Dendritic cell treated with granulocyte-macrophage colony-stimulating factor and Interleukin-4, amounts not matched to agents 40 ng/mL and 50 ng/mL, for 4 days (primary cell): ENCODE measurements around the gene ZNF423.

Experiments used
- H3K27ac Mint-ChIP-seq: one replicate; pipeline ENCODE4 v1.8.0; 2022; ENCODE audit warnings: mild to moderate bottlenecking, mixed read lengths
- H3K27me3 Mint-ChIP-seq: one replicate; pipeline ENCODE4 v1.8.0; 2022; ENCODE audit warnings: mild to moderate bottlenecking, mixed read lengths
- H3K36me3 Mint-ChIP-seq: one replicate; pipeline ENCODE4 v1.8.0; 2022; ENCODE audit warnings: low read depth, mixed read lengths
- H3K4me1 Mint-ChIP-seq: one replicate; pipeline ENCODE4 v1.8.0; 2022; ENCODE audit warnings: low read depth, mixed read lengths
- H3K4me3 Mint-ChIP-seq: one replicate; pipeline ENCODE4 v1.8.0; 2022; ENCODE audit warnings: mild to moderate bottlenecking, moderate library complexity, mixed read lengths
- H3K9me3 Mint-ChIP-seq: one replicate; pipeline ENCODE4 v1.8.0; 2022; ENCODE audit warnings: mixed read lengths
- intact Hi-C: fragments of 100-400 bp; cut with micrococcal nuclease; formaldehyde crosslinking; loops from one replicate; pipeline ENCODE4 v1.15.0; 2022

ZNF423 gene

DNA sequence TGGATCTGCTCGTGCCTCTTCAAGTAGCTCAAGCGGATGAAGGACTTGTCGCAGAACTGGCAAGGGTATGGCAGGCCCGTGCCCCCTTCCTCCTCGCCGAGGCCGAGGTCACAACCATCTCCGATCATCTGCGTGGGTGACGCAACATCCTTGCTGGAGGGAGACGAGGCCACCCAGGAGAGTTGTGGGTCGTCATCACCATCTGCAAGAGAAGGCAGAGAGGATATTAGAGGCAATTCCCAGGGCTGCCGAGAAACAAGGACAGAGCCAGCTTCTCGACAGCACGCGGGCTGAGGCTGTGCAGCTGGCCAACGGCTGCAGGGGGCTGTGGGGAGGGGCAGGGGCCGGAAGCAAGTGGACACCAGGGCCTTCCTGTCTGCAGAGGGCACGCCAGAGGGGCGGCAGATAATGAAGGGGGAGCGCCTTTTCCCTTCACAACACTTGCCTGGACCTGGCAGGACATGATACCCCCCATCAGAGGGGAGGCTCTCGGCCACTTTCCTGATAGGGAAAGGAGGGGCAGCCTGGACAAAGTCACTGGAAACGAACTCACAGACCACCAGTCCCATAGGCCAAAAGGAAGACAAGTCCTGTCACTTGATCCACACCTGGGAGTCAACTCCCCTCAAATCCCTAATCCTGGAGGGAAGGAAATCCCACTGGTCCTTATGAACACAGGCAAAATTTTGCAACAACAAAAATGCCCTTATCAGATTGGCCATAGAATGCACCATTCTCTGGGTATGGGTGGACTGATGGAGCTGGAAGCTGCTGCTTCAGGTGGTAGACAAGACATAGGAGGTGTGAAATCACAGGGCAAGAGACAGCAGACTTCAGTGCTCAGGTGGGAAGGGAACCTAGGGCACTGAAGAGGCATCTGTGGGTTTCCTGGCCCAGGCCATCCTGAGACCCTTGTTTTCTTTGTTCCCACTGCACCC, 217.0 kb downstream of the ZNF423 start:
- H3K9me3 Mint-ChIP-seq, result no peaks in the 10 kb centered on the region
- no peaks in the 10 kb centered on the region for H3K4me1 Mint-ChIP-seq
- H3K27me3 Mint-ChIP-seq, result peaks cover 3% of the 10 kb centered on the region
- H3K27ac Mint-ChIP-seq, result no peak overlapping the region
- H3K4me3 Mint-ChIP-seq, result no peak overlapping the region
- no peaks in the 10 kb centered on the region for H3K36me3 Mint-ChIP-seq
- intact Hi-C loops, result no loop called here

DNA sequence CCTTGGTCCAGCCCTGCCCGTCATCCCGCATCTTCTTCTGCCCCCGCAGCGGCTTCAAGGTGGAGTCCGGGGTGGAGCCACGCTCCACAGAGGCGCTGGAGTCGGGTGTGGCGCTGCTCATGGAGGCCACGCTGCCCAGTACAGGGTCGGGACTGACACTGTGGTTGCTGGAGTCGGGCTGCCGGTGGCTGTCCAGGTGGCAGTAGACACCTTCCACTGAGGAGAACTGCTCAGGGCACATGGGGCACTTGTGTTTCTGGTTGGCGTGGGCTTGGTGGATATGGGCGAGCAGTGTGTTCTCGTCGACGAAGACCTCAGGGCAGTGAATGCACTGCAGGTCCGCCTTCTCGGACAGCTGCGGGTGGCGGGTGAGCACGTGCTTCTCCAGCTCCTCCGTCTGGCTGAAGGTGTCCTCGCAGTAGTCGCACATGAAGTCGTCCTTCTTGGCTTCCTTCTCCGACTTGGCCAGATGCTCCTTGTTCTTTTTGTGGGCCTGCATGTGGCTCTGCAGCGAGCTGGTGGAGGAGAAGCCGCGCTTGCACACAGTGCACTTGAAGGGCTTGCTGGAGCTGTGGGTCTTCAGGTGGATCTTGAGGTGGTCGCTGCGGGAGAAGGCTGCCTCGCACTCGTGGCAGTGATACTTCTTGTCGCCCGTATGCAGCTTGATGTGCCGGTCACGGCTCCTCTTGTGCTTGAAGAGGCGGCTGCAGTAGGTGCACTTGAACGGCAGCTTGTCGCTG, 217.8 kb downstream of the ZNF423 start:
- H3K27ac Mint-ChIP-seq, result no peak overlapping the region
- no peaks in the 10 kb centered on the region for H3K36me3 Mint-ChIP-seq
- H3K27me3 Mint-ChIP-seq, result peaks cover 3% of the 10 kb centered on the region
- intact Hi-C loops, result no loop called here
- H3K4me1 Mint-ChIP-seq, result no peaks in the 10 kb centered on the region
- no peaks in the 10 kb centered on the region for H3K9me3 Mint-ChIP-seq
- no peak overlapping the region for H3K4me3 Mint-ChIP-seq

DNA sequence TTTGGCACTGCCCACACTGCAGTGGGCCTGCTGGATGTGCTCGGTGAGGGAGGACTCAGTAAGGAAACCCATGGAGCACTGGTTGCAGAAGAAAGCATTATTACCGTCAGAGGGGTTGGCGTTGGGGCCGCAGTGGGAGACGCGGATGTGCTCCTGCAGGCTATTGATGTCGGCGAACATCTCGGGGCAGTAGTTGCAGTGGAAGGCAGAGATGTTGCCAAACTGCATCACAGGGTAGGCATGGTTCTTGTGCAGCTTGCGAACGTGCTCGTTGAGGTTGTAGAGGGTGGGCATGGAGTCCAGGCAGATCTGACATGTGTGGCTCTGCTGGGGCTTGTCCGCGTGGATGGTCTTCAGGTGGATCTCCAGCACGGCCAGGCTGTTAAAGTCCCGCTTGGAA, 218.4 kb downstream of the ZNF423 start:
- Mint-ChIP-seq H3K9me3 (no peaks in the 10 kb centered on the region), H3K27ac (no peak overlapping the region), H3K36me3 (no peaks in the 10 kb centered on the region), H3K27me3 (peaks cover 3% of the 10 kb centered on the region), H3K4me1 (no peaks in the 10 kb centered on the region), H3K4me3 (no peak overlapping the region)
- intact Hi-C loops, result no loop called here

DNA sequence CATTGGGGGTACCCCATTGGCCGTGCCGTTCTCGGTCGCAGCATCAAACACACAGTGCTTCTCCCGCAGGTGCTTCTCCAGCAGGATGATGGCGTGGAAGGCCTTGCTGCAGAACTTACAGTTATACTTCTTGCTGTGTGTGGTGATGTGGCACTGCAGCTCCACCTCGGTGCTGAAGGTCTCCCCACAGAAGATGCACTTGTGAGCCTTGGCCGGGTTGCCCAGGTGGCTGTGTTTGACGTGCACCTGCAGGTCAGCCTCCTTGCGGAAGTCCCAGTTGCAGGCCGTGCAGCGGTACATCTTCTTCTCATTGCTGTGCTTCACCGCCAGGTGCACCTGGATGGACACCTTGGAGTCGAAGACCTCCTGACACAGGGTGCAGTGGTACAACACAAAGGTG, 219.3 kb downstream of the ZNF423 start:
- no peak overlapping the region for H3K27ac Mint-ChIP-seq
- H3K27me3 Mint-ChIP-seq, result peaks cover 3% of the 10 kb centered on the region
- intact Hi-C loops, result no loop called here
- H3K4me1 Mint-ChIP-seq, result no peaks in the 10 kb centered on the region
- no peak overlapping the region for H3K4me3 Mint-ChIP-seq
- H3K36me3 Mint-ChIP-seq, result no peaks in the 10 kb centered on the region
- no peaks in the 10 kb centered on the region for H3K9me3 Mint-ChIP-seq

DNA sequence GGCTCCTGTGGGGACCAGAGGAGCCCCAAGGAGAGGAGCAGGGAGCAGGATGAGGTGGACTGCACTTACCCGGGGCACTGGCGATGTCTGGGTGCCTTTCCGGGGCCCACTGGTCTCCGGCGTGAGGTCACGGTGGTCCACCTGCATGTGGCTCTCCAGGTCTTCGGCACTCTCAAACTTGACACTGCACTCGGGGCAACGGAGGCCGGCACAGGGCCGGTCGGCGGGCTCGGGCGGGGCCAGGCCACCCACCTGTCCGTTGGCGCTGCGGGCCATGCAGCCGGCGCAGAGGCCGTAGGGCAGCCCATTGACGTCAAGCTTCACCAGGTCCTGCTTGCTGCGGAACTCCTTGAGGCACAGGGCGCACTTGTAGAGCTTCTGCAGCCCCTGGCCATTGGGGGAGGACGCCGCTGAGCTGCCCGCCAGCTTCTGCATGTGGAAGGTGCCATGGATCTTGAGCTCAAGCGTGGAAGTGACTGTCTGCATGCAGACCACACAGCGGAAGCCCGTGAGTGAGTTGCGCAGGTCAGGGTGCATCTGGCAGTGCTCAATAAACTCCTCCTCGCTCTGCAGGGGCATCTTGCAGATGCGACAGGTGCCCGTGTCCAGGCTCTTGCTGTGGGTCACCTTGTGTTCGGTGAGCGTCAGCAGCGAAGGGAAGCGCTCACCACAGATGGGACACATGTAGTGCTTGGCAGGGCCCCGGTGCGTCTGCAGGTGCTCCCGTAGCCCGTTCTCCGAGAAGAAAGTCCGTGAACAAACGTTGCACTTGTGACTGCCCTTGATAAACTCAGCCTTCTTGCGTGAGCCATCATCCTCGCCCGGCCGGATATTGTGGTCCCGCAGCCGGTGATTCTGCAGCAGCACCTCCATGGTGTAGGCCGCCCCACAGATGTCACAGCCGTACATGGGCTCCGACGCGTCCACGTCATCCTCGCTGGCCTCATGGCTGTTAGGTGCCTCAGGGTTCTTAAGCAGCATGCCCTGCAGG, 220.0 kb downstream of the ZNF423 start:
- Mint-ChIP-seq H3K36me3 (no peaks in the 10 kb centered on the region), H3K9me3 (no peaks in the 10 kb centered on the region), H3K27me3 (peaks cover 3% of the 10 kb centered on the region), H3K4me3 (no peak overlapping the region), H3K4me1 (no peaks in the 10 kb centered on the region), H3K27ac (no peak overlapping the region)
- intact Hi-C loops, result no loop called here

DNA sequence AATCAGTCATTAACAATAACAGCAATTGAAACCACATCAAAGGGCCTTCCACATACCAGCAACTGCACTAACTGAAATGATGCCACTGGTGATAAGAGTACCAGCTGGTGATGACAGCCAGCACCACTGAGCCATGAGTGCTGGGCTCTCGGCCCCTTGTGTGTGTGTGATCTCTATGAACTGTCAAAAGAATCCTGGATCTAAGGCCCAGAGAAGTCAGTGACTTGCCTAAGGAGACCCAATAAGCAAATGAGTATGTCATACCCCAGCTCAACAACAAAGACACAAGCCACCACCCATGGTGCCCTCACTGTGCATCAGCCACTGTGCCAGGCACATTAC, 220.9 kb downstream of the ZNF423 start:
- Mint-ChIP-seq H3K27me3 (no peaks in the 10 kb centered on the region), H3K4me3 (no peak overlapping the region), H3K36me3 (no peaks in the 10 kb centered on the region), H3K27ac (no peak overlapping the region), H3K9me3 (no peaks in the 10 kb centered on the region), H3K4me1 (no peaks in the 10 kb centered on the region)
- intact Hi-C loops, result no loop called here

DNA sequence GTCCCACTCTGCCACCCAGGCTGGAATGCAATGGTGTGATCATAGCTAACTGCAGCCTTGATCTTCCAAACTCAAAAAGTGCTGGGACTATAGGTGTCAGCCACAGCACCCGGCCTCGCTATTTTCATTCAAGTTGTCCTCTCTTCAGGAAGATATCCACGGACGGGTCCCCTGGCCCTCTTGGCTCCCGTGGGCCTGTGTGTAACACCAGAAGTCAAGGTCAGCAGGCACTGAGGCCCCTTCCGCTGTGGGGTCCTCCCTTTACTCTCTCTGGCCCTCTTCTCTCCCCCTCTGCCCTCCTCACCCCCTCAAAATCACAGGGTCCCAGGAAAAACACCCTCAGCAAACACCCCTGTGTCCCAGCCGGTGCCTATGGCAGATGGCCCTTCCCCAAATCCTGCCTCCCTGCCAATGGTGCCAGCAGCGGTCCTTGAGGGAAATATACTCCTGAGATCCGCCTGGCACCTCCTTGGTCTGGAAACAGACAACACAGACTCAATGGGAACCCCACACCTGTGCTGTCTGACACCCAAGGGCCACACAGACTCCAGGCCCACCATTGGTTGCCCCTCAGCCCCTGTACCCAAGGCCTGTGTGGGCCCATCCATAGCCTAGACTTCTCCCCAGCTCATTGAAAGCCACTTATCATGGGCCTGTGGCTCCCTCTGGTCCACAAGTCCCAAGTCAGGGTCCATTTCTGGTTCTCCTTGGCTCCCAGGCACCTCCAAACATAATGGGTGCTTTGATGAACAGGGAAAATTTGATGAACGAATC, 221.5 kb downstream of the ZNF423 start:
- Mint-ChIP-seq H3K27ac (no peak overlapping the region), H3K9me3 (no peaks in the 10 kb centered on the region), H3K4me1 (no peaks in the 10 kb centered on the region), H3K36me3 (no peaks in the 10 kb centered on the region), H3K27me3 (no peaks in the 10 kb centered on the region), H3K4me3 (no peak overlapping the region)
- intact Hi-C loops, result no loop called here

DNA sequence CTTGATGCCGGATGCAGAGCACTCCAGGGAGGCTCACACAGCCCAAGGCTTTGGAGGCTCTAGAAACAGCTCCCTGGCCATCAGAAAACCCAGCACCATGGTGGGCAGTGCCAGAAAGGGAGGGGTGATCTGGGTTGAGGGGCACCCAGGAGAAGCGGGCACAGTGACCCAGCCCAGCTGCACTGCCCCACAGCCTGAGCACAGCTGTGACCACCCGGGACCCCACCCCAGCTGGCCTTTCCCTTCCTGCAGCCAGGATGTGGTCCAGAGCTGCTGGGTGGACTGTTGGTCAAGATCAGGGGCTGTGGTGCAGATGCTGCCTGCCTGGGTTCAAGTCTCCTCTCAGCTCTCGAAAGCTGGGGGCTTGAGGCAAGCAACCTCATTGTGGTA, 223.1 kb downstream of the ZNF423 start:
- intact Hi-C loops, result no loop called here
- H3K4me1 Mint-ChIP-seq, result no peaks in the 10 kb centered on the region
- no peak overlapping the region for H3K27ac Mint-ChIP-seq
- H3K27me3 Mint-ChIP-seq, result no peaks in the 10 kb centered on the region
- no peaks in the 10 kb centered on the region for H3K36me3 Mint-ChIP-seq
- H3K4me3 Mint-ChIP-seq, result no peak overlapping the region
- H3K9me3 Mint-ChIP-seq, result no peaks in the 10 kb centered on the region

DNA sequence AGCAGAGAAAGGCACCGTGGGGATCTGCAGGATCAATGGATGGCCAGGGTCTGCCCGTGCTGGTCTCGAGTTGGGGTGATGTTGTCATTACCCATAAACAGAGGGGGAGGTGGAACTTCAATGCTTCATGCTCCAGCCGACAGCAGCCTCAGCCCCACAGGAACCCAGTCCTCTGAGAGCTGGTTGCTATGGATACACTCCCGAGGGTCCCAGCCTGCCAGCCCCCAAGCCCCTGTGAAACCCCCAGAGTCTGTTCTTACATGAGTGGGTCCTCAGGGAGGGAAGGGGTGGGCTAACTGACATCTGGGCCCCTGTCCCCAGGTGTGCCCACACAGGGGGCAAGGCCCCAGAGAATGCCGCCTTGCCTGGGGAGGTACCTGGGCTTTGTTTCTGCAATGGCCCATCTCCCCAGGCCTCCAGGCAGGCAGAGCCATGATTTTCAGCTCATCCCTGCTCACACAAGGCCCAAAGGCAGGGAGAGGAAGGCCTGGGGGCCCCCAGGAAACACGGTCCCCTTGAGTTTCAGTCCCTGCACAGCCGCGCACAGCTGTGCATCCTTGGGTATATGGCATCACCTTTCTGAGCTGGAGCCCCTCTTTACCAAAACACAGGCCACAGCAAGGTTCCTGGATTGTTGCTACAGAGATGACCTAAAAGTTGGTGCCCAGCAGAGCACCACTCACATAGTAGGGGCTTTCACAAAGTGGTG, 223.7 kb downstream of the ZNF423 start:
- no peaks in the 10 kb centered on the region for H3K36me3 Mint-ChIP-seq
- intact Hi-C loops, result no loop called here
- no peaks in the 10 kb centered on the region for H3K4me1 Mint-ChIP-seq
- H3K27me3 Mint-ChIP-seq, result no peaks in the 10 kb centered on the region
- no peak overlapping the region for H3K4me3 Mint-ChIP-seq
- H3K9me3 Mint-ChIP-seq, result no peaks in the 10 kb centered on the region
- H3K27ac Mint-ChIP-seq, result no peak overlapping the region

DNA sequence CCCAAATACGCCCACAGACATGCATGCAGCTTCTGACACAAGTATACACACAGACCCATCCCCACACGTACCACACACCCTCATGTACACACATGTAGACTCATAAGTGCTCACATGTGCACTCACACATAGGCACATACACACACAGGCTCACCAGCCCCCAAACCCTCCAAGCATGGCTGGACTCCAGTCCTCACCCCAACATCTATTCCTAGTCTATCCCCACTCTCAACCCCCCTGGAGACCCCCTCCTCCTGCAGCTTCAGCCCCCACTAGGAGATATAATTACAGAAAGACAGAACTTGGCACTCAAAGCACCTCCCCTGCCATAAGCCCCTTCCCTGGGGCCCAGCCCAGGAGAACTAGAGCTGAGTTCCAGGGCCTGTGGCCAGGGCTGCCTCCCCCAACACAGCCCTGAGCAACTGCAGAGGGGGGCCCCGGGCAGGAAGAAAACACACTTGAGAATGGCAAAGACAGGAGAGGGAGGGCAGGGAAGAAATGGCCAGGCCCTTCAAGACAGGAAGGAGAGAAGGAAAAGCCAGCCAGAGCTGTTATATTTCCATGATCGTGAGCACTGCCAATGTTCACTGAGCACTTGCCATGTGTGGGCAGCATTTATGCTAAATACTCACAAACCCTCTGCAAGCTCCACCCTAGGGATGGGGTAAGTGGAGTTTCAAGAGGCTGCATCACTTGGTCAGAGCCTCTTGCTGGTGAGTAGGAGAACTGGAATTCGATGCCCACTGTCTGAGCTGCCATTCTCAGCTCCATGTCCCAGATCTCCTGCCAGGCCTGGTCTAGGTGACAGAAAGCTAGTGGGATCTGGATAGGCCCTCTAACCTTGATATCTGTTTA, 224.5 kb downstream of the ZNF423 start:
- intact Hi-C loops, result no loop called here
- Mint-ChIP-seq H3K27ac (no peak overlapping the region), H3K9me3 (no peaks in the 10 kb centered on the region), H3K4me1 (no peaks in the 10 kb centered on the region), H3K27me3 (no peaks in the 10 kb centered on the region), H3K4me3 (no peak overlapping the region), H3K36me3 (no peaks in the 10 kb centered on the region)

DNA sequence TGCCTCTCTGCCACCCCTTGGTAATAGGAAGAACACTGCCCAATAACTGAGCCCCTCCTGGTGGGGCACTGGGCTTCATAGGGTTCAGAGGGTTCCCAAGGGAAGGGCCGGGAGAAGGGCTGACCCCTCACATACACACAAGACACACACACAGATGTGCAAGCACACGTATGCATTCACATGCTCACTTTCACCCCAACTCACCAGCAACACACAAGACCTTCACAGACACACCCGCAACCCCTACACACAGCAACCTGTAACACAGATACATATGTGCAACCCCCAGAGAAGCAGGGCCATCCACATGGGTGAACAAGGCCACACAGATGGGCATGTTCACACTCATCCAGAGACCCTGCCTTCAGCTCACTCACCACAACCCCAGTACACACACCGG, 225.1 kb downstream of the ZNF423 start:
- Mint-ChIP-seq H3K27me3 (no peaks in the 10 kb centered on the region), H3K4me3 (no peak overlapping the region), H3K27ac (no peak overlapping the region), H3K4me1 (no peaks in the 10 kb centered on the region), H3K9me3 (no peaks in the 10 kb centered on the region), H3K36me3 (no peaks in the 10 kb centered on the region)
- intact Hi-C loops, result no loop called here

DNA sequence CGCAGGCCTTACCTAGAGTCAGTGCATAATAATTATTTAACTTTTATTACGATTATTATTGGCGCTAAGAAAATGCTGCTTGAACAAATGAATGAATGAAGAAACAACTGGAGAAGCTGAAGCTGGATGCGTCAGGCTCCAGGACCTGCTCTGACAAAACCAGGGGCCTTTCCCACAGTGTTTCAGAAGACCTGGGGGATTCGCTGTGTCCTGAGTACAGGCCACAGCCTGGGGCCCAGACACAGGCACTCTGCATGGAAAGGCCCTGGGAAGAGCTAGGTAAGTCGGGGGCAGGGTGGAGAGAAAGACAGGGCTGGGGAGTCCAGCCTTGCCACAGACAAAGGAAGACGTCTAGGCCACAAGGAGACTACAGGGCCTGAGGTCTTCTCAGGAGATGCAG, 226.1 kb downstream of the ZNF423 start:
- no peak overlapping the region for H3K4me3 Mint-ChIP-seq
- no peak overlapping the region for H3K27ac Mint-ChIP-seq
- H3K4me1 Mint-ChIP-seq, result no peaks in the 10 kb centered on the region
- H3K9me3 Mint-ChIP-seq, result no peaks in the 10 kb centered on the region
- no peaks in the 10 kb centered on the region for H3K36me3 Mint-ChIP-seq
- H3K27me3 Mint-ChIP-seq, result no peaks in the 10 kb centered on the region
- intact Hi-C loops, result no loop called here
